Esophagus muscularis mucosa (tissue), 4 donors: ENCODE data around the gene KCTD1. TPM values are rescaled to one million over a fixed set of nuclear protein-coding genes. Genes with fewer than 3 reads are reported as not detected.

Source experiments
- DNase-seq: peaks from one replicate; pipeline ENCODE4 v3.0.0-alpha.2; 2017; ENCODE audit errors: extremely low spot score
- H3K27ac ChIP-seq, 4 donors: fragments of 200-600 bp; sonication (generic); replicated peaks in 1 of 4; 1 replicate in 3 of 4; 2 replicates in 1 of 4; pipeline ENCODE4 v1.5.1; 2016 to 2019; ENCODE audit warnings: mild to moderate bottlenecking in 1 of 4
- H3K27me3 ChIP-seq, 4 donors: fragments of 200-600 bp; sonication (generic); one replicate each; pipeline versions ENCODE4 v1.5.1 to v1.6.0; 2016 to 2019
- H3K36me3 ChIP-seq, 4 donors: fragments of 200-600 bp; sonication (generic); one replicate each; pipeline ENCODE4 v1.5.1; 2016 to 2019
- H3K4me1 ChIP-seq, 4 donors: fragments of 200-600 bp; sonication (generic); one replicate each; pipeline ENCODE4 v1.5.1; 2016 to 2019
- H3K4me3 ChIP-seq, 4 donors: fragments of 200-600 bp; sonication (generic); 1 replicate in 2 of 4; 2 replicates in 2 of 4; pipeline ENCODE4 v1.5.1; 2016 to 2019; ENCODE audit warnings: mild to moderate bottlenecking in 4 of 4, moderate library complexity in 1 of 4
- H3K9me3 ChIP-seq, 4 donors: fragments of 200-600 bp; sonication (generic); 1 replicate in 3 of 4; 2 replicates in 1 of 4; pipeline ENCODE4 v1.5.1; 2016 to 2019
- EP300 ChIP-seq: sonication (generic); formaldehyde crosslinking; IDR thresholded peaks from one replicate; pipeline ENCODE4 v1.6.1; 2017; ENCODE audit warnings: antibody characterized with exemption
- POLR2A ChIP-seq: fragments of 450-650 bp; IDR thresholded peaks from one replicate; pipeline ENCODE4 v1.6.1; 2017; ENCODE audit warnings: antibody characterized with exemption, moderate library complexity, mild to moderate bottlenecking, low read depth
- POLR2AphosphoS5 ChIP-seq, 2 donors: sonication (generic); formaldehyde crosslinking; IDR thresholded peaks; one replicate each; pipeline ENCODE4 v1.6.1; 2017; ENCODE audit warnings: antibody characterized with exemption in 2 of 2
- WGBS: methylation state at CpG from one replicate; pipeline ENCODE4 v1.1.5; 2018; 5-methylcytosine and 5-hydroxymethylcytosine counted together
- intact Hi-C: fragments of 100-400 bp; cut with DNase I; formaldehyde crosslinking; loops from one replicate; pipeline ENCODE4 v1.15.1; 2023
- total RNA-seq, 4 donors: library from RNA; depleted of rRNA; stranded (reverse); fragments of >200 nt; gene quantifications; one replicate each; pipeline versions ENCODE4 v1.1.0 to v1.2.1, GENCODE V29; 2016
- TF ChIP-seq, protein P1 (sequence below), 3 experiments: fragments of 200-600 bp in 2 of 3; fragments of 450-650 bp in 1 of 3; sonication (generic) in 2 of 3; IDR thresholded peaks; one replicate each; pipeline ENCODE4 v1.5.1; 2017 to 2019; ENCODE audit warnings: antibody characterized with exemption in 3 of 3, mild to moderate bottlenecking in 2 of 3, moderate library complexity in 1 of 3

KCTD1 gene
- total RNA-seq, 4 donors from 2014 or later: 7.1 to 17.6 (median 12.7) TPM

DNA sequence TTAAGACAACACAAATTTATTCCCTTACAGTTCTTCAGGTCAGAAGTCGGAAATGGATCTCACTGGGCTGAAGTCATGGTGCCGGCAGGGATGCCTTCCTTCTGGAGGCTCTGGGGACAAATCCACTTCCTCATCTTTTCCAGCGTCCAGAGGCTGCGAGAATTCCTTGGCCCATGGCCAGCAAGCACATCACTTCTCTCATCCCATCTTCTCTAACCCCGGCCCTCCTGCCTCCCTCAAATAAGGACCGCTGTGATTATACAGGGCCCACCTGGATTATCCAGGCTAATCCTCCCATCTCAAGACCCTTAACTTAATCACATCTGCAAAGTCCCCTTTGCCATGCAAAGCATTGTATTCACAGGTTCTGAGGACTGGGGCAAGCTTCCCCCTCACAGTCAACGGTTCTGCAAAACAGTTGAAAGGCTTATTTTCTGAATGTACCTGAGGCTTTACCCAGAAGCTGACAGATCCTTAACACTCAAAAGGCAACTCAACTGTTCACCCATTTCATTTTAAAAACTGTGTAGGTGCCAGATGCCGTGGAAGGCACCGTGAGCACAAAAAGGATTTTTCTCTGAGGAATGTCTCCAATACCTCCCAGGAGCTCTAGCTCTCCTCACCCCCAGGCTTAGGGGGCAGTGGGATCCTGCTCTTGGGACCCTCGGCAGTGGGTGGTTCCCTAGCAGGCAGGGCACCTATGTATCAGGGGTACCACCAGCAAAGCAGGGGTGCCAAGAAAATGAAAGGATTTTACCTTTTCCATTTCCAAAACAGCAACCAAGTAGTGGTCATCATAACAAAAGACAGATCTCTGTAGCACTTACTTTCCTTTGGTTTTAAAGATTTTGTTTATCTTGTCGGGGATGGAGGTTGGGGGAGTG is 84.0 kb downstream of the KCTD1 start:
- no peak overlapping the region for H3K27ac ChIP-seq
- H3K36me3 ChIP-seq: peaks cover 0 to 9% (median 2%) of the 10 kb centered on the region in 4 donors
- intact Hi-C loops: no loop called here
- peak; percentile 88 for DNase-seq
- H3K4me1 ChIP-seq: peaks cover 0 to 6% (median 0%) of the 10 kb centered on the region in 4 donors
- H3K9me3 ChIP-seq: no peaks in the 10 kb centered on the region
- no peaks in the 10 kb centered on the region for H3K27me3 ChIP-seq
- WGBS: 81% methylated on average over 11 of the region's 11 CpGs
- no peak for TF ChIP-seq EP300
- H3K4me3 ChIP-seq: no peak overlapping the region

GRCh38 chr18:26462355-26462754 is 86.0 kb downstream of the KCTD1 start:
- Histone ChIP-seq H3K27ac (no peak overlapping the region), H3K4me3 (no peak overlapping the region), H3K9me3 (no peaks in the 10 kb centered on the region), H3K27me3 (no peaks in the 10 kb centered on the region), H3K4me1 (peaks cover 0 to 10% (median 0%) of the 10 kb centered on the region in 4 donors), H3K36me3 (peaks cover 0 to 17% (median 10%) of the 10 kb centered on the region in 4 donors)
- DNase-seq: no peak
- TF ChIP-seq, protein P1, sequence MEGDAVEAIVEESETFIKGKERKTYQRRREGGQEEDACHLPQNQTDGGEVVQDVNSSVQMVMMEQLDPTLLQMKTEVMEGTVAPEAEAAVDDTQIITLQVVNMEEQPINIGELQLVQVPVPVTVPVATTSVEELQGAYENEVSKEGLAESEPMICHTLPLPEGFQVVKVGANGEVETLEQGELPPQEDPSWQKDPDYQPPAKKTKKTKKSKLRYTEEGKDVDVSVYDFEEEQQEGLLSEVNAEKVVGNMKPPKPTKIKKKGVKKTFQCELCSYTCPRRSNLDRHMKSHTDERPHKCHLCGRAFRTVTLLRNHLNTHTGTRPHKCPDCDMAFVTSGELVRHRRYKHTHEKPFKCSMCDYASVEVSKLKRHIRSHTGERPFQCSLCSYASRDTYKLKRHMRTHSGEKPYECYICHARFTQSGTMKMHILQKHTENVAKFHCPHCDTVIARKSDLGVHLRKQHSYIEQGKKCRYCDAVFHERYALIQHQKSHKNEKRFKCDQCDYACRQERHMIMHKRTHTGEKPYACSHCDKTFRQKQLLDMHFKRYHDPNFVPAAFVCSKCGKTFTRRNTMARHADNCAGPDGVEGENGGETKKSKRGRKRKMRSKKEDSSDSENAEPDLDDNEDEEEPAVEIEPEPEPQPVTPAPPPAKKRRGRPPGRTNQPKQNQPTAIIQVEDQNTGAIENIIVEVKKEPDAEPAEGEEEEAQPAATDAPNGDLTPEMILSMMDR (IDR thresholded peaks at IDR 0.05): no peak
- TF ChIP-seq EP300: no peak
- TF ChIP-seq POLR2AphosphoS5 (IDR thresholded peaks at IDR 0.05): no peak
- no peak for TF ChIP-seq POLR2A
- intact Hi-C loops: no loop called here
- WGBS: 75% methylated on average over 4 of the region's 4 CpGs

DNA sequence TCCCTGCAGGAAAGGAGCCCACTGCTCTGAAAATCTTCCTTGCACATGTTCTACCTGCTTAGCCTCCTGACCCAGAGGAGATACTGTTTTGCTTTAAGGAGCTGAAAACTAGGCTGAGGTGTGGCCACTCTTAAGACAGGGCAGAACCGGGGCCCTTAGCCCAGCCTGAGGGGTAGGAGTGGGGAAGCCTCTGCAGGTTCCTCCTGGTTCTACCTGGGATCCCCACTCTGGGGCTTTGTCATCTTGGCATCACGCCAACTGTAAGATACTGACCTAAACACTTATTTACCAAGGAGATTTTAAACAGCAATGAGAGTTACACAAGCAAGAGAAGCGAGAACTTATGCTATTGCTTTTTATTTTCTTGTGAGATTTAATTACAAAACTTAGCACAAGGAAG is 86.9 kb downstream of the KCTD1 start:
- peak; percentile 60 for DNase-seq
- Histone ChIP-seq H3K27ac (no peak overlapping the region), H3K4me3 (no peak overlapping the region), H3K27me3 (no peaks in the 10 kb centered on the region), H3K9me3 (no peaks in the 10 kb centered on the region), H3K4me1 (peaks cover 0 to 12% (median 0%) of the 10 kb centered on the region in 4 donors), H3K36me3 (peaks cover 0 to 17% (median 10%) of the 10 kb centered on the region in 4 donors)
- WGBS: 76% methylated on average over 3 of the region's 3 CpGs
- intact Hi-C loops: no loop called here
- TF ChIP-seq EP300: no peak
- TF ChIP-seq POLR2AphosphoS5 (IDR thresholded peaks at IDR 0.05): no peak
- TF ChIP-seq POLR2A: no peak
- TF ChIP-seq, protein P1 (IDR thresholded peaks at IDR 0.05): no peak

DNA sequence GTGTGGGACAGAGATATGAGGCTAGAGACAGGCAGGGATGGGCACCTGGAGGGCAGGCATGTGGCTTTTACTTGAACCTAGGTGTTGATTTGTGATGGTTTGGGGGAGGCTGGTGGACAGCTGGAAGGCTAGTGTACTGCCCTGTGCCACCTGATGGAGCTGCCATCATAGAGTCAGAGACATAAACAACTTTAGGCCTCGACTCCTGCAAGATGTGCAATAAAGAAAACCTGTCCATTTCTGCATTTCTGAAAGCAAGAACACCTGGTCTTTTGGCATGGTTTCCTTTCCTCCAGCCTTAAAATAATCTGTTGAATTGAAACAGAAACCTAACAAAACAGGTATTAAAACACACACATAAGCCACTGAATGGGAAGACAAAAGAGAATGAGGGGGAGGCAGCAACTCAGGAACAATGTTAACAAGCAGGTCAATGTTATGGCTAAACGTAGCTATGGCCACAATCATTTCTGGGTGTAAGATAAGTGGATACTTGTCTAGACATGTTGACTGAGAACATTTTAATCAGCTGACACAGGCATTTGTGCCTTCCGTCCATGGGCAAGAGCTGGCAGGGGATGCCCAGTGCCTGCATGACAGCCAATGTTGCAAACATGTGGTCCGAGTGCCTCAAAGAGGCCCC is 87.8 kb downstream of the KCTD1 start:
- Histone ChIP-seq H3K27ac (no peak overlapping the region), H3K27me3 (no peaks in the 10 kb centered on the region), H3K9me3 (no peaks in the 10 kb centered on the region), H3K4me3 (no peak overlapping the region), H3K4me1 (peaks cover 0 to 12% (median 0%) of the 10 kb centered on the region in 4 donors), H3K36me3 (peaks cover 0 to 21% (median 15%) of the 10 kb centered on the region in 4 donors)
- peak; percentile 77 for DNase-seq
- TF ChIP-seq POLR2AphosphoS5 (IDR thresholded peaks at IDR 0.05): no peak
- no peak for TF ChIP-seq EP300
- TF ChIP-seq, protein P1 (IDR thresholded peaks at IDR 0.05): no peak
- no peak for TF ChIP-seq POLR2A
- WGBS: 73% methylated on average over 4 of the region's 4 CpGs
- intact Hi-C loops: no loop called here

GRCh38 chr18:26459884-26460283 is 88.5 kb downstream of the KCTD1 start:
- Histone ChIP-seq H3K27me3 (no peaks in the 10 kb centered on the region), H3K9me3 (no peaks in the 10 kb centered on the region), H3K27ac (no peak overlapping the region), H3K36me3 (peaks cover 0 to 28% (median 17%) of the 10 kb centered on the region in 4 donors), H3K4me3 (no peak overlapping the region), H3K4me1 (peaks cover 0 to 12% (median 0%) of the 10 kb centered on the region in 4 donors)
- 96% methylated on average over 3 of the region's 3 CpGs for WGBS
- no peak for DNase-seq
- TF ChIP-seq POLR2AphosphoS5 (IDR thresholded peaks at IDR 0.05) (no peak), EP300 (no peak), POLR2A (no peak)
- TF ChIP-seq, protein P1 (IDR thresholded peaks at IDR 0.05): no peak
- intact Hi-C loops: no loop called here
